ENCODE measurements around the gene ZNF232.
"Not testable (repeated sequence)": the region's sequence is repeated elsewhere in the genome, so short reads cannot be mapped to it uniquely, and the experiment has no call there.

ZNF232 gene

GRCh38 chr17:5129770-5130169 is 18.1 kb upstream of the ZNF232 start:
- not testable (repeated sequence) for DNase-seq (ENCODE audit: low spot score)

- DNase-seq (ENCODE audit: low spot score): no peak
Observed at GRCh38 chr17:5128905-5129535, 17.3 kb upstream of the ZNF232 start.

GRCh38 chr17:5128387-5128786 is 16.7 kb upstream of the ZNF232 start:
- not testable (repeated sequence) for DNase-seq (ENCODE audit: low spot score)

GRCh38 chr17:5127910-5128309 is 16.2 kb upstream of the ZNF232 start:
- no peak for DNase-seq (ENCODE audit: low spot score)

- no peak for DNase-seq (ENCODE audit: low spot score)
Observed at GRCh38 chr17:5126719-5127488, 15.2 kb upstream of the ZNF232 start.

- not testable (repeated sequence) for DNase-seq (ENCODE audit: low spot score)
Observed at GRCh38 chr17:5124896-5125295, 13.2 kb upstream of the ZNF232 start.

GRCh38 chr17:5124125-5124760 is 12.6 kb upstream of the ZNF232 start:
- DNase-seq (ENCODE audit: low spot score): not testable (repeated sequence)

GRCh38 chr17:5123343-5124124 is 11.9 kb upstream of the ZNF232 start:
- DNase-seq (ENCODE audit: low spot score): no peak

GRCh38 chr17:5122586-5123342 is 11.1 kb upstream of the ZNF232 start:
- no peak for DNase-seq (ENCODE audit: low spot score)

GRCh38 chr17:5122056-5122455 is 10.4 kb upstream of the ZNF232 start:
- DNase-seq (ENCODE audit: low spot score): not testable (repeated sequence)

GRCh38 chr17:5121186-5121841 is 9.6 kb upstream of the ZNF232 start:
- DNase-seq (ENCODE audit: low spot score): no peak

- DNase-seq (ENCODE audit: low spot score): not testable (repeated sequence)
Observed at GRCh38 chr17:5120436-5121185, 8.9 kb upstream of the ZNF232 start.

- no peak for DNase-seq (ENCODE audit: low spot score)
Observed at GRCh38 chr17:5120036-5120435, 8.4 kb upstream of the ZNF232 start.

GRCh38 chr17:5118219-5118618 is 6.5 kb upstream of the ZNF232 start:
- no peak for DNase-seq (ENCODE audit: low spot score)

GRCh38 chr17:5115673-5116651 is 4.3 kb upstream of the ZNF232 start, which contains the start of gene USP6:
Gene USP6 (plus strand): TSS chr17:5116032. CDS start chr17:5130368, 14,336 bp downstream.
- no peak for DNase-seq (ENCODE audit: low spot score)

- no peak for DNase-seq (ENCODE audit: low spot score)
Observed at GRCh38 chr17:5110816-5111215, 862 bp downstream of the ZNF232 start.

- no peak for DNase-seq (ENCODE audit: low spot score)
Observed at GRCh38 chr17:5100832-5101231, 10.8 kb downstream of the ZNF232 start.

GRCh38 chr17:5099271-5099670 is 12.4 kb downstream of the ZNF232 start:
- no peak for DNase-seq (ENCODE audit: low spot score)
